ENCODE data around the gene GPRC5B. TPM values are rescaled to one million over a fixed set of nuclear protein-coding genes. Genes with fewer than 3 reads are reported as not detected.
A peak's percentile ranks its signal among the peaks of the same experiment; 100 is the strongest.

Gene GPRC5B
- total RNA-seq, 1 donor from 2014 or later, result 122 TPM

DNA sequence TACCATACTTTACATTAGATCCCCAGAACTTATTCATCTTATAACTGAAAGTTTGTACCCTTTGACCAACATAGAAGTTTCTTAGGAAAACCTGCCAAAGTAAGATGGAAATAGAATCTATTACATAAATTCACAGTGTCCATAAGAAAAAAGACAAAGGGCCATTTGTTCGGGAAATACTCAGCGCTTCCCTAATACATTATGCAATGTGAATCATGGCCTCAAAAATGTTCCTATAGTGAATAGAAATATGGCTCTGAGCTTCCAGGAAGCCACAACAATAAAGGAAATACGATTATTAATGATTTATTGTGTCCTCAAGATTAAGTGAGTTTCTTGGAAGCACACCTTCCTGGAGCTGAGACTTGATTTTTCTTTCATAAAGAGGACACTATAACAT is 51.5 kb downstream of the GPRC5B start:
- intact Hi-C loops (cut with DNase I), result no loop called here
- DNase-seq (ENCODE audit: low spot score) (no peak), ATAC-seq (no peak)

DNA sequence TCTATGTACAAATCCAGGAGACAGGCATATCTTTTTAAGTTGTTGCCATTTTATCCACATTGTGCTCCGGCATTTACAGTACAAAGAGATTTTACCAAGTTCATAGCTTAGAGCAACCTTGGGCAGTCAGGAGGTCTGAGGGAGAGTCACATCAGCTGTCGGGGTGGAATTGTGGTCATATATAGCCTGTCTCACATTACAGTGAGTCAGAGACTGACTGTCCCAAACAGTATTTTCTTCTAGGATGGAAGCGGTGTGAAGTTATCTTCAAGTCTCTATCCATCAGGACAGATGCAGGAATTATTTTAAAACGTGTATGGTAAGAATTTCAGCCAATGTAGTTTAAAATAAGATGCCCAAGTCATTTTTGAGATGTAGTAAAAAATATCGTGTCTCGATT is 53.0 kb downstream of the GPRC5B start:
- DNase-seq (ENCODE audit: low spot score) (no peak), ATAC-seq (no peak)
- intact Hi-C loops (cut with DNase I), result no loop called here

DNA sequence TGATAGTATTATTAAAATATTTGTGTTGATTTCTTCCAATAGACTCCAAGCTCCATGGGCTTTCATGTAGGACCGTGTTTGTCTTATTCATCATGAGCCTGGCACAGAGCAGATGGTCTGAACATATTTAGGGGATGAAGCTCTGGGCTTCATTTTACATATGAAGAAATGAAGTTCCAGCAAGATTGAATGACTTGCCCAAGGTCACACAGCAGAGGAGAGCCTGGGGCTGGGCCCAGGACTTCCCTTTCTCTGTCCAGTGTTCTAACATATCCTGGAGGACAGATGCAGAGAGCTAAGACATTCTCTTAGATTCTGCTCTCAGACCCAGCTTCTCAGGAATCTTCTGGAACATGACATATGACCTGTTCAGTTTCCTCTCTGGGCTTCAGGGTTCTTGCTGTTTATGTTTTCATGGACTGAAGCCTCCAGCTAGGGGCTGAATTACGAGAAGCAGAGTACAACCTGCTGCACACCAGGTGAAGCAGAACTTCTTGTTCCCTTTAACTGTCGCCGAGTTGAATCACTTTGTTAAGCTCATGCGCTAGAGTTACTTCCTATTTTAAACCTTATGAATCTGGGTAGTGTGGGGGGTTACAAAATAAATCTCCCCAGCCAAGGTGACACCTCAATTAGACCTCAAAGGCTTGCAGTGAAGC is 53.6 kb downstream of the GPRC5B start:
- no peak for ATAC-seq
- intact Hi-C loops (cut with DNase I), result no loop called here
- no peak for DNase-seq (ENCODE audit: low spot score)

DNA sequence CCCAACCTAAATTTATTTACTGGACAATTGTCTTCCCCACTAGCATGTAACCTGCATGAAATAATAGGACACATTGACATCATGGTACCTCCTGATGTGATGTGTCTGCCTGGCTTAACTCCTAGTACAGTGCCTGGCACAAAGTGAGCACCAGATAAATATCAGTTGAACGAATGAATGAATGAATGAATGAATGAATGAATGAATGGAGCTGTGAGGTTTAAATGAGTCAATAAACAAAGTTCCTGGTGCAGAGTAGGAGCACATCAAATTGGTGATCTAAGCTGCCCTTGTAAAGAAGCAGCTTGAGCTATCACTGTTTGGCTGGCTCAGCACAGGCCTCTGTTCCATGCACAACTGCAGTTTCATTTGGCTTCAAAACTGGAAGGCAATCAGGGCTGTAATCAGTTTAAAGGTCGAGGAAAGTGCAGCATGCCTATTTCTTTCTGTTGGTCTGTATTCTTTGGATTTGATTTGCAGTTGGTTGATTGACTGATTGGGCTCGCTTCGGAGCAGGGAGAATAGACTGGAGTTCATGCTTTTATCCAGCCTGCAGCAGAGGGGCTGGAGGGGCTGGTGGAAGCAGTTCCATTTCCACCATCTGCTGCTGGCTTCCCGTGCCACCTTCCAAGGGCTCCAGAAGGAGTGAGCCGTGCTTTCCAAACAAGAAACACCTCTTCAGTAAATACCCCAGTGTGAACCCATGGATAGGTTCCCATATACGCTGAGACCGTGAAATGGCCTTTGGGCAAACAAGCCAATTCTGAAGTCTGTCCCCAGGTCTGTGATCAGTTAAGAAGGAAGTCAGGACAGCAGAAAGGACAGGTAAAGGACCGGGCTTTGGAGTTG is 54.6 kb downstream of the GPRC5B start:
- no peak for ATAC-seq
- intact Hi-C loops (cut with DNase I), result no loop called here
- no peak for DNase-seq (ENCODE audit: low spot score)

DNA sequence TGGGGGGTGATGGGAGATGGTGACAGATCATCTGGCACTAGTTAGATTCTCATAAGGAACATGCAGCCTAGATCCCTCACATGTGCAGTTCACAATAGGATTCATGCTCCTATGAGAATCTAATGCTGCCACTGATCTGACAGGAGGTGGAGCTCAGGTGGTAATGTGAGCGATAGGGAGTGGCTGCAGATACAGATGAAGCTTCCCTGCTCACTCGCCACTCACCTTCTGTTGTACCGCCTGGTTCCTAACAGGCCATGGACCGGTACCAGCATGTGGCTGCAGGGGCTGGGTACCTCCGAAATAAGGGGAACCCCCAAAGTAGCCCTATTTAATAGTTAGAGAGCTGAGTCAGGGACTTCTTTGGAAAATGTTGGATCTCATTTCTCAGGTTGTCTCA is 60.4 kb downstream of the GPRC5B start:
- ATAC-seq (no peak), DNase-seq (ENCODE audit: low spot score) (no peak)
- intact Hi-C loops (cut with DNase I), result no loop called here

DNA sequence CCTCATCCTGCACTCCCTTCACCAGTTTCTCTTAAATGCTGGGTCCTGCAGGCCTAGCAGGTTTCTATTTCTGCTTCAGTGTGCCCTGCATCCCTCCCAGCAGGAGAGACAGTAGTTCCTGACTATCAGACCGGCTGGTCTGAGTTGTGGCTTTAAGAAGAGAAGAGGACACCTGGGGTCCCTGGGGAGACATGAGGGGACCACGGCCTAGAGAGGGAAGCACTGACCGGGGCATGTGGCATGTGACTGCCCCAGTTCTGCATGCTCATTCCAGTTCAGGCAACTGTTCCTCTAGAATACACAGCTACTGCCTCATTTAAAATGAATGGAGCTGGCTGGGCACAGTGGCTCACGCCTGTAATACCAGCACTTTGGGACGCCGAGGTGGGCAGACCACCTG is 61.3 kb downstream of the GPRC5B start:
- ATAC-seq, result no peak
- intact Hi-C loops (cut with DNase I), result no loop called here
- no peak for DNase-seq (ENCODE audit: low spot score)

DNA sequence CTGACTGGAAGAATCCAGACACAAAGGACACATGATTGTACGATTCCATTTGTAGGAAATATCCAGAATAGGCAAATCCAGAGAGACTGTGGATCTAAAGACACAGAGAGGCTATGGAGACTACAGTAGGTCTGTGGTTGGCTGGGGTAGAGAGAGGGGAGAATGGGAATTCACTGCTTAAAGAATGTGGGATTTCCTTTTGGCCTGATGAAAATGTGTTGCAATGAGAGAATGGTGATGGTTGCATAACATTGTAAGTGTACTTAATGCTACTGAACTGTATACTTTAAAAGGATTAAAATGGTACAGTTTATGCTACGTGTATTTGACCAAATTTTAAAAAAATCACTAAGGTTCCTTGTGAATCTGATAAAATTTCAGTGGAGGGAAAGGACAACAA is 62.1 kb downstream of the GPRC5B start:
- DNase-seq (ENCODE audit: low spot score) (no peak), ATAC-seq (no peak)
- intact Hi-C loops (cut with DNase I), result no loop called here

DNA sequence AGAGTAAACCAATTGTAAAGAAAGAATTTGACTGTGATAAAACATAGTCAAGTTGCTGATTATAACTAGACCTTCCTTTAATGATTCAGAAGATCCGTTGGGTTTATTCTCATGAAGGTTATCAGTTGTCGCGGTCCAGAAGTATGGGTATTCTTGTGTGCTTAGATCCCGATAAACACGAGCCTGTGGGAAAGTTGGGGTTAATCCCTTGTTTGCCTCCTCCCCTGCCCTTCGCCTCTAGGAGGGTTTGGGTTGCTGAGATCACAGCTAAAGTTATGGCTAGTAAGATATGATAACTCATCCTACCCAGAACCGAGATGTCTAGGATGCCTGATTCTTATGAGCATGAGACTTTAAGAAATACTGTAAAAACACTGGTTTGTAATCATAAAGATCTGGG is 66.8 kb downstream of the GPRC5B start:
- intact Hi-C loops (cut with DNase I), result no loop called here
- DNase-seq (ENCODE audit: low spot score) (no peak), ATAC-seq (no peak)

DNA sequence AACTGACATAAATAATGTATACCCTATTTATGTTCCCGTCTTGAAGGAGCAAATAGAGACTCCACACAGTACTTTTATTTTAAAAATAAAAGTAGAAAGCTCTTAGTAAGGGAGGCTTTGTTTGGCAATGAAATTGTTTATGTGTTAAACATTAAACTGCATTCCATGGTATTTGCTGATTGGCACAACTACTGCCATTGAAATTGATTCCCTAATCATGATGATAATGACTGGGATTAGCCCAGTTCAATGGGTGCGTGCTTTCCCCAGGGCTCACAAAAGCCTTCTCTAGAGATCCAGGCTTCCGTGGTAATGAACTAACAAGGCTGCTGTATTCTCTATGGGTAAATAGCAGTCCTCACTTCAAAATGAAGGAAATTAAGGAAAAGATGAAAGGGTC is 67.5 kb downstream of the GPRC5B start:
- DNase-seq (ENCODE audit: low spot score), result no peak
- no peak for ATAC-seq
- intact Hi-C loops (cut with DNase I), result no loop called here

DNA sequence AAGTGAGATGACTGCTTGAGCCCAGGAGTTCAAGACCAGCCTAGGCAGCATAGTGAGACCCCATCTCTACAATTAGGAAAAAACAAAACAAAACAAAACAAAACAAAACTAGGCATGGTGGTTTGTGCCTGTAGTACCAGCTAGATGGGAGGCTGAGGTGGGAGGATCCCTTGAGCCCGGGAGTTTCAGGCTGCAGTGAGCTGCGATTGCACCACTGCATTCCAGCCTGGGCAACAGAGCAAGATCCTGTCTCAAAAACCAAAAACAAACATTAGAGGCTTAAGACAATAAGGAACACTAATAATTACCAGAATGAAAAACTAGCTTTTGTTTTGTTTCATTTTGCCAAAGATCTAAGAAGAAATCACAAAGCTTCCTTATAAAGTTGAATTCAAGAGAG is 69.2 kb downstream of the GPRC5B start:
- ATAC-seq, result no peak
- DNase-seq (ENCODE audit: low spot score), result no peak
- intact Hi-C loops (cut with DNase I), result no loop called here

DNA sequence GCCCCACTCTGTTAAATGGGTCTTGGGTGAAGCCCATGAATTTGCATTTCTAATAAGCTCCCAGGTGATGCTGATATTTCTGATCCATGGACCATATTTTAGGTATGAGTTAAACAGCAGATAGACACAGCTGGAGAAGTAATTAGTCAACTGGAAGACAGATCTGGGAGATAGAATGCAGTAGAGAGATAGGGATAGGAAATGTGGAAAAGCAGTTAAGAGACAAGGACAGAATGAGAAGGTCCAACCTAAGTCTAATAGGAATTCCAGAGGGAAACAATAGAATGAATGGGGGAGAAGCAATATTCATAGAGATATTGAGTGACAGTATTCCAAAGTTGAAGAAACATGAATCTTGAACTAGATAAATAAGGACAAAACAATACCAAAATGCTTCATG is 71.7 kb downstream of the GPRC5B start:
- DNase-seq (ENCODE audit: low spot score) (no peak), ATAC-seq (no peak)
- intact Hi-C loops (cut with DNase I), result no loop called here

DNA sequence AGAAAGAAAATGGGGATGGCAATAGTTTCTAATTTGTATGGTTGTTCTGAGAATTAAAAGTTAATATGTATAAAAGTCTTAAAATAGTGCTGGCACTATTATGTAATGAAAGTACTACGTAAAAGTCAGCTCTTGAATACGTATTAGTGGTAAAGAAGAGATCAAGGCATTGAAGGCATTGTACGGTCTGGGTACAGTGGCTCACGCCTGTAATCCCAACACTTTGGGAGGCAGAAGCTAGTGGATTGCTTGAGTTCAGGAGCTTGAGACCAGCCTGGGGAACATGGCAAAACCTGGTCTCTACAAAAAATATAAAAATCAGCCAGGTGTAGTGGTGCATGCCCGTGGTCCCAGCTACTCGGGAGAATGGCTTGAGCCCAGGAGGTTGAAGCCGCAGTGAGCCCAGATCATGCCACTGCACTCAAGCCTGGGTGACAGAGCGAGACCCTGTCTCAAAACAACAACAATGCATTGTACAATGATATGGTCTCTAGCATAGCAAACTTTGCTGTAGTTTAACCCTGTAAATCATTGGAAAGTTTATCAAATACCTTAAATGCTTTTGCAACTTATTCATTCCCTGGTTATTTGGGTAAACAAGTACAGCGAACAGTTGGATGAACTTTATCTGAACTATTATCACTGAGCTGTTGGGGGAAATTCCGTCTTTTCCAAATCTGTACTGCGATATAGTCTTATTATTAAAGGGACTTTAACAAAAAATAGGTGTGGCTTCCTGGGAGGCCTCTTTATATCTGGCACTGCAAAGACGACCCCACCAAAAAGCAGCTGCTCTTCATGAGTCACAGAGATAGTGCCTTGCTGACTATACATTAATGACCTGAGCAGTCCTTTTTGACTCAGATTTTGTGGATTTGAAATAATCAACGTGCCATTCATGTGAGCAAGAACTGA is 73.6 kb downstream of the GPRC5B start:
- no peak for DNase-seq (ENCODE audit: low spot score)
- ATAC-seq, result peak; percentile 28
- intact Hi-C loops (cut with DNase I), result no loop called here

DNA sequence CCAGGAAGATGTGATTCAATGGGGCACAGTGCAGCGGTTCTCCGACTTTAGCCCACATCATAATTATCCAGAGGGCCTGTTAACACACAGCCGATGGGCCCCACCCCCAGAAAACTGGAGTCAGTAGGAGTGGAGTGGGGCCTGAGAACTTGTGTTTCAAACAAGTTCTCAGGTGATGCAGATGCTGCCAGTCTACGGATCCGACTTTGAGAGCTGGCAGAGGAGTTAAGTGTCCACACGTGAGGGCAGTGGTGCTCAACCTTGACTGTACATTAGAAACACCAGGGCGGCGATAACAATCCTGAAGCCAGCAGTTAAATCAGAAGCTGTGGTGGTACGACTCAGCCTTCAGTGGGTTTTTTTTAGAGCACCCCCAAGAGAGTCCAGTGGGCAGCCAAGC is 75.0 kb downstream of the GPRC5B start:
- DNase-seq (ENCODE audit: low spot score) (no peak), ATAC-seq (no peak)

DNA sequence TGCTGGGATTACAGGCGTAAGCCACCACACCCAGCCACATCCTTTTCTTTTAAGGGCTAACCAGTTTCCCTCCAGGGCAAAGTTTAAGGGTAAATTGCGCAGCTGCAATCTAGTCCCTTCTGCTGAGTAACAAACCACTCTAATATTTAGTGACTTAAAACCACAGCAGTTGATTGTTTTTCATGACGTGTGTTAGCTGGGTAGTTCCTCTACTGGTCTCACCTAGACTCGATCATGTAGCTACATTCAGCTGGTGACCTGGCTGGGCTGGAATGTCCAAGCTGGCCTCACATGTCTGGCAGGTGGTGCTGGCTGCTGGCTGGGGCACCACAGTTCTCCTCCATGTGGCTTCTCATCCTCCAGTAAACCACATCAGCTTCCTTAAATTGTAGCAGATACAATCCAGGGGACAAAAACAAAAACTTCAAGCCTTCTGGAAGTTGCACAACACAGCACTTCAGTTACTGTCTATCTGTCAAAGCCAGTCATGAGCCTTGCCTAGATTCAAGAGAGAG is 75.5 kb downstream of the GPRC5B start:
- intact Hi-C loops (cut with DNase I), result no loop called here
- DNase-seq (ENCODE audit: low spot score) (no peak), ATAC-seq (peak; percentile 62)

More for the DNA sequence above, 75.0 kb downstream of the GPRC5B start:
- intact Hi-C loops (cut with DNase I), result no loop called here

DNA sequence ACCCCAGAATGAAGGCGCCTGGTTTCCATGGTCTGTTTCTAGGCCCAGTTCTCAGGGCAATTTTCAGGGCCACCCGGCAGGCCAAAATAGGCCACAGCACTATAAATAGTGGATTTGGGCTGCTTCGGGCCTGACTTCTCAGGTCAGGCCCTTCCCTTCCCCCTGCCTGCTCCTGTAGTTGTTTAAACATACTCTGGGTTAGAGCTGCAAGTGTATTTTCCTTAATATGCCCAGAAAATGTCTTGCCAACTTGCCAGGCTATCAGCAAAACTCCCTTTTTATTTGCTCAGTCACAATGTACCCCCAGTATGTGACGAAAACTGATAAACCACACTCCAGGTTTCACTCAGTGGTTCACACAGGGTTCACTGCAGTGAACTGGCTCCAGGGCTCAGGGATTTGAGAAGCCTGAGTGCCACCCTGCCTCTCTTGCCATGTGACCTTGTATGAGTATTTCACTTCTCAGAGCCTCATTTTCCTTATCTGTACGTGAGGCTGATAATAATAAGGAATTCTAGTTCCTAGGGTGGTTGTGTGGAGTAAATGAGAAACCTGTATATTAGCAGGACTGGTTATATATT is 76.5 kb downstream of the GPRC5B start:
- no peak for ATAC-seq
- no peak for DNase-seq (ENCODE audit: low spot score)
- intact Hi-C loops (cut with DNase I), result no loop called here

Measured in sciatic nerve (tissue), 2 donors.